ENCODE measurements around the gene CNOT1. TPM values are rescaled to one million over a fixed set of nuclear protein-coding genes. Genes with fewer than 3 reads are reported as not detected.
"Not testable (repeated sequence)": the region's sequence is repeated elsewhere in the genome, so short reads cannot be mapped to it uniquely, and the experiment has no call there.

The CNOT1 gene
- total and polyA plus RNA-seq, 3 donors from 2014 or later, result 267 to 449 (median 272) TPM

- Histone ChIP-seq H3K4me3 (no peak overlapping the region), H3K27me3 (no peaks in the 10 kb centered on the region), H3K9me3 (no peaks in the 10 kb centered on the region), H3K4me1 (no peaks in the 10 kb centered on the region), H3K36me3 (ENCODE audit: low read depth, missing control alignments) (peaks cover 3% of the 10 kb centered on the region), H3K27ac (no peak overlapping the region)
- DNase-seq, result no peak
- intact Hi-C loops (cut with DNase I; ENCODE audit: low total_unique reads), result no loop called here
- no peak for TF ChIP-seq POLR2A (IDR thresholded peaks at IDR 0.05)
- no peak for TF ChIP-seq CTCF (IDR thresholded peaks at IDR 0.05)
- WGBS, 2 donors, result 96% methylated on average over 8 of the region's 8 CpGs
Observed at GRCh38 chr16:58579587-58579986, 50.0 kb downstream of the CNOT1 start.

GRCh38 chr16:58578642-58579041 lies 51.0 kb downstream of the CNOT1 start:
- DNase-seq, result no peak
- no peaks in the 10 kb centered on the region for H3K27me3 ChIP-seq
- no peak for TF ChIP-seq POLR2A (IDR thresholded peaks at IDR 0.05)
- no peak for TF ChIP-seq CTCF (IDR thresholded peaks at IDR 0.05)
- H3K4me1 ChIP-seq, result no peaks in the 10 kb centered on the region
- WGBS, 2 donors, result 84 to 94% methylated on average over 3 of the region's 3 CpGs
- H3K9me3 ChIP-seq, result no peaks in the 10 kb centered on the region
- peaks cover 3% of the 10 kb centered on the region for H3K36me3 ChIP-seq (ENCODE audit: low read depth, missing control alignments)
- intact Hi-C loops (cut with DNase I; ENCODE audit: low total_unique reads), result no loop called here
- H3K4me3 ChIP-seq, result no peak overlapping the region
- H3K27ac ChIP-seq, result no peak overlapping the region

- Histone ChIP-seq H3K27ac (no peak overlapping the region), H3K36me3 (ENCODE audit: low read depth, missing control alignments) (peaks cover 3% of the 10 kb centered on the region), H3K27me3 (no peaks in the 10 kb centered on the region), H3K4me1 (no peaks in the 10 kb centered on the region), H3K4me3 (no peak overlapping the region), H3K9me3 (no peaks in the 10 kb centered on the region)
- WGBS, 2 donors, result 50 to 68% methylated on average over 1 of the region's 1 CpG
- intact Hi-C loops (cut with DNase I; ENCODE audit: low total_unique reads), result no loop called here
- no peak for DNase-seq
- TF ChIP-seq CTCF (IDR thresholded peaks at IDR 0.05) (no peak), POLR2A (IDR thresholded peaks at IDR 0.05) (no peak)
Observed at GRCh38 chr16:58577141-58577540, 52.5 kb downstream of the CNOT1 start.

GRCh38 chr16:58574895-58575294 lies 54.7 kb downstream of the CNOT1 start:
- no peaks in the 10 kb centered on the region for H3K9me3 ChIP-seq

GRCh38 chr16:58565697-58566096 lies 63.9 kb downstream of the CNOT1 start:
- WGBS, 2 donors, result 90 to 92% methylated on average over 4 of the region's 4 CpGs
- H3K36me3 ChIP-seq (ENCODE audit: low read depth, missing control alignments); H3K9me3 ChIP-seq; H3K27me3 ChIP-seq; H3K4me3 ChIP-seq; H3K4me1 ChIP-seq; intact Hi-C loops (cut with DNase I; ENCODE audit: low total_unique reads); DNase-seq; H3K27ac ChIP-seq: not testable (repeated sequence)

More at GRCh38 chr16:58574895-58575294, 54.7 kb downstream of the CNOT1 start:
- Histone ChIP-seq H3K4me1 (no peaks in the 10 kb centered on the region), H3K27me3 (no peaks in the 10 kb centered on the region), H3K27ac (no peak overlapping the region), H3K36me3 (ENCODE audit: low read depth, missing control alignments) (peaks cover 3% of the 10 kb centered on the region), H3K4me3 (no peak overlapping the region)
- TF ChIP-seq POLR2A (IDR thresholded peaks at IDR 0.05) (no peak), CTCF (IDR thresholded peaks at IDR 0.05) (no peak)
- intact Hi-C loops (cut with DNase I; ENCODE audit: low total_unique reads), result no loop called here
- WGBS, 2 donors, result 54 to 69% methylated on average over 4 of the region's 4 CpGs
- DNase-seq, result no peak

All from testis (tissue), 3 donors.